Fibroblast of villous mesenchyme (primary cell): Measurements from ENCODE around the gene IGF2R. TPM values are rescaled to one million over a fixed set of nuclear protein-coding genes. Genes with fewer than 3 reads are reported as not detected.
"Not testable (repeated sequence)": the region's sequence is repeated elsewhere in the genome, so short reads cannot be mapped to it uniquely, and the experiment has no call there.

Source experiments
- DNase-seq: peaks from one replicate; pipeline ENCODE4 v3.0.0-alpha.2; 2010; ENCODE audit warnings: low read depth
- H3K4me3 ChIP-seq: 2 replicates; pipeline ENCODE4 v1.5.1; 2011; ENCODE audit warnings: low read depth, mild to moderate bottlenecking, low read length
- CTCF ChIP-seq: IDR thresholded peaks from 2 replicates; pipeline ENCODE4 v1.5.1; 2012; ENCODE audit warnings: low read depth, mild to moderate bottlenecking, low read length; ENCODE audit not compliant: insufficient read depth
- total RNA-seq: library from RNA; depleted of rRNA; stranded (reverse); fragments of >200 nt; gene quantifications from 2 replicates; pipeline ENCODE4 v1.2.3, GENCODE V29; 2012

The IGF2R gene
- total RNA-seq, 1 donor, result 132 TPM

- TF ChIP-seq CTCF, result no peak
- DNase-seq, result no peak
- no peak overlapping the region for H3K4me3 ChIP-seq
Measured at GRCh38 chr6:160118620-160119229, 149.8 kb downstream of the IGF2R start.

- no peak for TF ChIP-seq CTCF
- no peak for DNase-seq
- no peak overlapping the region for H3K4me3 ChIP-seq
Measured at GRCh38 chr6:160120087-160120486, 151.2 kb downstream of the IGF2R start.

- no peak for TF ChIP-seq CTCF
- no peak within 1 kb of the TSS for H3K4me3 ChIP-seq
- no peak for DNase-seq
Measured at GRCh38 chr6:160121558-160121957, 152.7 kb downstream of the IGF2R start, which contains the start of gene SLC22A1. SLC22A1 (plus strand) TSS chr6:160121815; CDS start chr6:160121936, 121 bp downstream.

- TF ChIP-seq CTCF, result no peak
- no peak for DNase-seq
- H3K4me3 ChIP-seq, result no peak overlapping the region
Measured at GRCh38 chr6:160121981-160122380, 153.1 kb downstream of the IGF2R start.

- TF ChIP-seq CTCF, result no peak
- DNase-seq, result no peak
- H3K4me3 ChIP-seq, result no peak overlapping the region
Measured at GRCh38 chr6:160122744-160123143, 153.9 kb downstream of the IGF2R start.

- DNase-seq, result no peak
- TF ChIP-seq CTCF, result no peak
- no peak overlapping the region for H3K4me3 ChIP-seq
Measured at GRCh38 chr6:160124007-160124406, 155.1 kb downstream of the IGF2R start.

GRCh38 chr6:160124605-160125004 is 155.7 kb downstream of the IGF2R start:
- TF ChIP-seq CTCF, result no peak
- no peak for DNase-seq
- no peak overlapping the region for H3K4me3 ChIP-seq

- H3K4me3 ChIP-seq, DNase-seq: not testable (repeated sequence)
Measured at GRCh38 chr6:160125105-160125504, 156.2 kb downstream of the IGF2R start.
